Liver (tissue), 3 donors: ENCODE results near the gene ESPN.

Experiments
- GABPA ChIP-seq, 2 donors: IDR thresholded peaks in 1 of 2; conservative IDR thresholded peaks in 1 of 2; 2 replicates each; pipeline ENCODE4 v1.6.1; 2016; ENCODE audit warnings: antibody characterized with exemption in 2 of 2, mild to moderate bottlenecking in 1 of 2, moderate library complexity in 1 of 2
- JUND ChIP-seq, 2 donors: IDR thresholded peaks; 2 replicates each; pipeline ENCODE4 v1.6.1; 2016; ENCODE audit warnings: antibody characterized with exemption in 2 of 2
- RAD21 ChIP-seq, 2 donors: IDR thresholded peaks; 2 replicates each; pipeline ENCODE4 v1.6.1; 2016; ENCODE audit warnings: antibody characterized with exemption in 2 of 2, mild to moderate bottlenecking in 2 of 2
- REST ChIP-seq: IDR thresholded peaks from 2 replicates; pipeline ENCODE4 v1.6.1; 2016; ENCODE audit warnings: antibody characterized with exemption, mild to moderate bottlenecking
- SP1 ChIP-seq: IDR thresholded peaks from 2 replicates; pipeline ENCODE4 v1.6.1; 2018; ENCODE audit warnings: antibody characterized with exemption, mild to moderate bottlenecking
- YY1 ChIP-seq: IDR thresholded peaks from 2 replicates; pipeline ENCODE4 v1.6.1; 2016; ENCODE audit warnings: antibody characterized with exemption, mild to moderate bottlenecking
- TF ChIP-seq, protein P1 (sequence below): fragments of 150-350 bp; IDR thresholded peaks from 2 replicates; pipeline ENCODE4 v1.5.1; 2017; ENCODE audit warnings: improper control_type of control experiment, low read depth, low read length; ENCODE audit not compliant: missing input control
- TF ChIP-seq, protein P2 (sequence below): IDR thresholded peaks from 2 replicates; pipeline ENCODE4 v1.6.1; 2016; ENCODE audit warnings: antibody characterized with exemption
- TF ChIP-seq, protein P3 (sequence below): IDR thresholded peaks from 2 replicates; pipeline ENCODE4 v1.6.1; 2016; ENCODE audit warnings: antibody characterized with exemption
- TF ChIP-seq, protein P4 (sequence below): IDR thresholded peaks from 2 replicates; pipeline ENCODE4 v1.6.1; 2016; ENCODE audit warnings: antibody characterized with exemption
- donor health status: healthy.
- donor health status: healthy.

GRCh38 chr1:6510493-6510892, 85.9 kb downstream of the ESPN start:
- TF ChIP-seq, protein P1, sequence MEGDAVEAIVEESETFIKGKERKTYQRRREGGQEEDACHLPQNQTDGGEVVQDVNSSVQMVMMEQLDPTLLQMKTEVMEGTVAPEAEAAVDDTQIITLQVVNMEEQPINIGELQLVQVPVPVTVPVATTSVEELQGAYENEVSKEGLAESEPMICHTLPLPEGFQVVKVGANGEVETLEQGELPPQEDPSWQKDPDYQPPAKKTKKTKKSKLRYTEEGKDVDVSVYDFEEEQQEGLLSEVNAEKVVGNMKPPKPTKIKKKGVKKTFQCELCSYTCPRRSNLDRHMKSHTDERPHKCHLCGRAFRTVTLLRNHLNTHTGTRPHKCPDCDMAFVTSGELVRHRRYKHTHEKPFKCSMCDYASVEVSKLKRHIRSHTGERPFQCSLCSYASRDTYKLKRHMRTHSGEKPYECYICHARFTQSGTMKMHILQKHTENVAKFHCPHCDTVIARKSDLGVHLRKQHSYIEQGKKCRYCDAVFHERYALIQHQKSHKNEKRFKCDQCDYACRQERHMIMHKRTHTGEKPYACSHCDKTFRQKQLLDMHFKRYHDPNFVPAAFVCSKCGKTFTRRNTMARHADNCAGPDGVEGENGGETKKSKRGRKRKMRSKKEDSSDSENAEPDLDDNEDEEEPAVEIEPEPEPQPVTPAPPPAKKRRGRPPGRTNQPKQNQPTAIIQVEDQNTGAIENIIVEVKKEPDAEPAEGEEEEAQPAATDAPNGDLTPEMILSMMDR = no peak
- TF ChIP-seq, protein P2, sequence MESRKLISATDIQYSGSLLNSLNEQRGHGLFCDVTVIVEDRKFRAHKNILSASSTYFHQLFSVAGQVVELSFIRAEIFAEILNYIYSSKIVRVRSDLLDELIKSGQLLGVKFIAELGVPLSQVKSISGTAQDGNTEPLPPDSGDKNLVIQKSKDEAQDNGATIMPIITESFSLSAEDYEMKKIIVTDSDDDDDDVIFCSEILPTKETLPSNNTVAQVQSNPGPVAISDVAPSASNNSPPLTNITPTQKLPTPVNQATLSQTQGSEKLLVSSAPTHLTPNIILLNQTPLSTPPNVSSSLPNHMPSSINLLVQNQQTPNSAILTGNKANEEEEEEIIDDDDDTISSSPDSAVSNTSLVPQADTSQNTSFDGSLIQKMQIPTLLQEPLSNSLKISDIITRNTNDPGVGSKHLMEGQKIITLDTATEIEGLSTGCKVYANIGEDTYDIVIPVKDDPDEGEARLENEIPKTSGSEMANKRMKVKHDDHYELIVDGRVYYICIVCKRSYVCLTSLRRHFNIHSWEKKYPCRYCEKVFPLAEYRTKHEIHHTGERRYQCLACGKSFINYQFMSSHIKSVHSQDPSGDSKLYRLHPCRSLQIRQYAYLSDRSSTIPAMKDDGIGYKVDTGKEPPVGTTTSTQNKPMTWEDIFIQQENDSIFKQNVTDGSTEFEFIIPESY = no peak
- TF ChIP-seq, protein P3, sequence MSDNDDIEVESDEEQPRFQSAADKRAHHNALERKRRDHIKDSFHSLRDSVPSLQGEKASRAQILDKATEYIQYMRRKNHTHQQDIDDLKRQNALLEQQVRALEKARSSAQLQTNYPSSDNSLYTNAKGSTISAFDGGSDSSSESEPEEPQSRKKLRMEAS = no peak
- TF ChIP-seq SP1 = no peak
- no peak for TF ChIP-seq YY1
- no peak for TF ChIP-seq RAD21 (IDR thresholded peaks at IDR 0.05)
- no peak for TF ChIP-seq REST
- no peak for TF ChIP-seq GABPA (IDR thresholded peaks at IDR 0.05 in 1 of 2, conservative IDR thresholded peaks at IDR 0.05 in 1 of 2)
- TF ChIP-seq, protein P4, sequence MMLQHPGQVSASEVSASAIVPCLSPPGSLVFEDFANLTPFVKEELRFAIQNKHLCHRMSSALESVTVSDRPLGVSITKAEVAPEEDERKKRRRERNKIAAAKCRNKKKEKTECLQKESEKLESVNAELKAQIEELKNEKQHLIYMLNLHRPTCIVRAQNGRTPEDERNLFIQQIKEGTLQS = no peak
- TF ChIP-seq JUND (IDR thresholded peaks at IDR 0.05) = no peak
